ENCODE results near the gene SCN2A. TPM values are rescaled to one million over a fixed set of nuclear protein-coding genes. Genes with fewer than 3 reads are reported as not detected.

The SCN2A gene
- total and polyA plus RNA-seq, 3 donors from 2014 or later = 0.57 to 1.7 (median 1.5) TPM

DNA sequence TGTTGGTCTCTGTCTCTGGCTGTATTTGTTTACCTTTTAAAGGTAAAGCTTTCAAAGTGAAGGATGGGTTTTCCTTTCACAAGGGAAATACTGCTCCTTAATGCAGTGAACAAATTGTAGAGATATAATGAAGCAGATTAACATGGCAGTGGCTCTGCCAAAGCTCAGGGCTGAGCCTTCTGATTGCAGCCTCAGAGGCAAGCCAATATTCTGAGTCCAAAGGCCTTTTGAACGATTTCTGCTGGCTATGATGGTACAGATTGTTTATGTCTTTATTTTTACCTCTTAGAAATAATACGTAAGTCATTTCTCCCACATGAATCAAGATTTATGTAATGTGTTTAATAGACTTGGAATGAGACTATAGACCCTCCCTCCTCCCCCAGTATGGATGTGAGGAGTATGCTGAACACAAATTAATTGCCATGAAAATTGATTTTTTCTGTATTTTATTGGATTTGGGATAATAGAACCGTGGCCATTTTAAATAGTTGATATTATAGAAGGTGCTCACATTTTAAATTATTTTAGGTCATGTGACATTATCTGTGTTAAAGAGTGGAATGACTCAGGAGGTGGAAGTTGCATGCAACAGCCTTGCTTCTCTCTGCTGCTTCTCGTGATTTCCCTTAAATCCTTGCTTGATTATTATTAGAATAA is 772 bp downstream of the SCN2A start:
- Histone ChIP-seq H3K4me3 (no peak overlapping the region), H3K4me1 (no peaks in the 10 kb centered on the region), H3K9me3 (no peaks in the 10 kb centered on the region), H3K27me3 (no peaks in the 10 kb centered on the region), H3K36me3 (ENCODE audit: low read depth, missing control alignments) (no peaks in the 10 kb centered on the region), H3K27ac (no peak overlapping the region)
- TF ChIP-seq, protein P1, sequence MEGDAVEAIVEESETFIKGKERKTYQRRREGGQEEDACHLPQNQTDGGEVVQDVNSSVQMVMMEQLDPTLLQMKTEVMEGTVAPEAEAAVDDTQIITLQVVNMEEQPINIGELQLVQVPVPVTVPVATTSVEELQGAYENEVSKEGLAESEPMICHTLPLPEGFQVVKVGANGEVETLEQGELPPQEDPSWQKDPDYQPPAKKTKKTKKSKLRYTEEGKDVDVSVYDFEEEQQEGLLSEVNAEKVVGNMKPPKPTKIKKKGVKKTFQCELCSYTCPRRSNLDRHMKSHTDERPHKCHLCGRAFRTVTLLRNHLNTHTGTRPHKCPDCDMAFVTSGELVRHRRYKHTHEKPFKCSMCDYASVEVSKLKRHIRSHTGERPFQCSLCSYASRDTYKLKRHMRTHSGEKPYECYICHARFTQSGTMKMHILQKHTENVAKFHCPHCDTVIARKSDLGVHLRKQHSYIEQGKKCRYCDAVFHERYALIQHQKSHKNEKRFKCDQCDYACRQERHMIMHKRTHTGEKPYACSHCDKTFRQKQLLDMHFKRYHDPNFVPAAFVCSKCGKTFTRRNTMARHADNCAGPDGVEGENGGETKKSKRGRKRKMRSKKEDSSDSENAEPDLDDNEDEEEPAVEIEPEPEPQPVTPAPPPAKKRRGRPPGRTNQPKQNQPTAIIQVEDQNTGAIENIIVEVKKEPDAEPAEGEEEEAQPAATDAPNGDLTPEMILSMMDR (IDR thresholded peaks at IDR 0.05) = no peak
- TF ChIP-seq POLR2A (IDR thresholded peaks at IDR 0.05) = no peak
- no peak for DNase-seq
- whole genome bisulfite sequencing, 2 donors = 68 to 80% methylated on average over 4 of the region's 4 CpGs
- intact Hi-C loops (cut with DNase I; ENCODE audit: low total_unique reads) = no loop called here

DNA sequence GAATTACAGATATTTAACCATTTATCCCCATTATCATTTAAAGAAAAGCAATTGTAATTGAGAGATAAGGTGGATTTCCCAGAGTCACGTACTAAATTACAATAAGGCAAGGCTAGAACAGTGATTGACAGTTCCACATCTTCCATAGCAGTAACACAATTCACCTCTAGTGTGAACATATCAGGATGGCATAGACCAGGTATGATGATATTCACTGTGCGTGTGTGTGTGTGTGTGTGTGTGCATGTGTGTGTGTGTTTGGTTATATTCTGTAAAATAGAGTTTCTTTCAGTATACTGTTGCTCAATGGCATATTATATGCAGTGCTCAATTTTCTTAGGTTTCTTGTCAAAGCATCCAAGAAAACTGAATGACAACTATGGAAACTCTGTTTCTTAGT is 1.7 kb downstream of the SCN2A start:
- no peak for TF ChIP-seq POLR2A (IDR thresholded peaks at IDR 0.05)
- TF ChIP-seq, protein P1 (IDR thresholded peaks at IDR 0.05) = no peak
- no peaks in the 10 kb centered on the region for H3K9me3 ChIP-seq
- no peak overlapping the region for H3K4me3 ChIP-seq
- intact Hi-C loops (cut with DNase I; ENCODE audit: low total_unique reads) = no loop called here
- no peaks in the 10 kb centered on the region for H3K27me3 ChIP-seq
- H3K27ac ChIP-seq = no peak overlapping the region
- no peaks in the 10 kb centered on the region for H3K36me3 ChIP-seq (ENCODE audit: low read depth, missing control alignments)
- DNase-seq = no peak
- 87 to 89% methylated on average over 2 of the region's 2 CpGs for WGBS, 2 donors
- no peaks in the 10 kb centered on the region for H3K4me1 ChIP-seq

GRCh38 chr2:165245081-165245793 is 6.0 kb downstream of the SCN2A start:
- DNase-seq = no peak
- H3K4me1 ChIP-seq = no peaks in the 10 kb centered on the region
- H3K9me3 ChIP-seq = no peaks in the 10 kb centered on the region
- no peak overlapping the region for H3K27ac ChIP-seq
- no peaks in the 10 kb centered on the region for H3K36me3 ChIP-seq (ENCODE audit: low read depth, missing control alignments)
- H3K27me3 ChIP-seq = no peaks in the 10 kb centered on the region
- TF ChIP-seq POLR2A (IDR thresholded peaks at IDR 0.05) = no peak
- TF ChIP-seq, protein P1 (IDR thresholded peaks at IDR 0.05) = no peak
- WGBS, 2 donors = 43 to 45% methylated on average over 5 of the region's 5 CpGs
- intact Hi-C loops (cut with DNase I; ENCODE audit: low total_unique reads) = no loop called here
- no peak overlapping the region for H3K4me3 ChIP-seq

- intact Hi-C loops (cut with DNase I; ENCODE audit: low total_unique reads) = no loop called here
- Histone ChIP-seq H3K9me3 (no peaks in the 10 kb centered on the region), H3K4me3 (no peak overlapping the region), H3K36me3 (ENCODE audit: low read depth, missing control alignments) (no peaks in the 10 kb centered on the region), H3K4me1 (no peaks in the 10 kb centered on the region), H3K27me3 (no peaks in the 10 kb centered on the region), H3K27ac (no peak overlapping the region)
- no peak for DNase-seq
- WGBS, 2 donors = 73 to 80% methylated on average over 2 of the region's 2 CpGs
- TF ChIP-seq, protein P1 (IDR thresholded peaks at IDR 0.05) = no peak
- no peak for TF ChIP-seq POLR2A (IDR thresholded peaks at IDR 0.05)
These were observed 9.0 kb downstream of the SCN2A start for GRCh38 chr2:165248238-165248637.

Data from testis (tissue), 3 donors.